ENCODE results near the gene SLC27A1. TPM values are rescaled to one million over a fixed set of nuclear protein-coding genes. Genes with fewer than 3 reads are reported as not detected.

The SLC27A1 gene
- total RNA-seq, 6 experiments from 2014 or later, result 11.5 to 14.9 (median 13.6) TPM

DNA sequence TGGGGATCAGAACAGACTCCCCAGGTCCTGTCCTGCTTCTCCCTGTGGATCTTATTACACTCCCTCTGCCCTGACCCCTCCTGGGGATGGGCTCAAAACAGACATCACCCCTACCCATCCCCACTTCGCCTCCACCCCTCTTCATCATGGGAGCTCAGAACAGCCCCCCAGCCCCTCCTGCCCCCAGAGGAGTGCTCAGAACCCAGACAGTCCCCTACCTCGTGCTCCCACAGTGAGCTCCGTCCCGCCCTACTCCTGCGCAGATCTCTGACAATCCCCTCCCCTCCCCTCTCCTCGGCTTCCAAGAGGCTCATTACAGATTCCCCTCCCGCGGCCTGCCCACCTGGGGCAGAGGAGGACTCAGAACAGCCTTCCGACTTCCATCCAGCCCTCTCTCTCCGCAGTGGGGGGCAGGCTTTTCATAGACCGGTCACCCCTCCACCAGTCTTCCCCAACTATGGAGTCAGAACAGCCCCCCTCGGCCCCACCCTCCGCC, 15.7 kb upstream of the SLC27A1 start:
- H3K36me3 Mint-ChIP-seq (ENCODE audit: low read depth), result no peaks in the 10 kb centered on the region
- peaks cover 28% of the 10 kb centered on the region for H3K27me3 Mint-ChIP-seq (ENCODE audit: insufficient read depth)
- H3K9me3 Mint-ChIP-seq, result no peaks in the 10 kb centered on the region; the same call in 1 of the 2 replicates
- H3K4me3 Mint-ChIP-seq, result no peak overlapping the region
- no peak for TF ChIP-seq CTCF (IDR thresholded peaks at IDR 0.05)
- no peaks in the 10 kb centered on the region for H3K4me1 Mint-ChIP-seq (ENCODE audit: low read depth)
- DNase-seq, result no peak
- H3K27ac Mint-ChIP-seq, result no peak overlapping the region

- H3K9me3 Mint-ChIP-seq, result no peaks in the 10 kb centered on the region; the same call in 1 of the 2 replicates
- H3K36me3 Mint-ChIP-seq (ENCODE audit: low read depth), result no peaks in the 10 kb centered on the region
- DNase-seq, result no peak
- peaks cover 23% of the 10 kb centered on the region for H3K27me3 Mint-ChIP-seq (ENCODE audit: insufficient read depth)
- no peak overlapping the region for H3K27ac Mint-ChIP-seq
- no peak overlapping the region for H3K4me3 Mint-ChIP-seq
- no peaks in the 10 kb centered on the region for H3K4me1 Mint-ChIP-seq (ENCODE audit: low read depth)
- no peak for TF ChIP-seq CTCF (IDR thresholded peaks at IDR 0.05)
These were observed 14.8 kb upstream of the SLC27A1 start for GRCh38 chr19:17455308-17456123.

- H3K27me3 Mint-ChIP-seq (ENCODE audit: insufficient read depth), result peaks cover 21% of the 10 kb centered on the region
- no peaks in the 10 kb centered on the region; the same call in 1 of the 2 replicates for H3K9me3 Mint-ChIP-seq
- H3K4me1 Mint-ChIP-seq (ENCODE audit: low read depth), result no peaks in the 10 kb centered on the region
- H3K4me3 Mint-ChIP-seq, result no peak overlapping the region
- H3K27ac Mint-ChIP-seq, result no peak overlapping the region
- DNase-seq, result no peak
- TF ChIP-seq CTCF (IDR thresholded peaks at IDR 0.05), result no peak
- no peaks in the 10 kb centered on the region for H3K36me3 Mint-ChIP-seq (ENCODE audit: low read depth)
These were observed 14.2 kb upstream of the SLC27A1 start for GRCh38 chr19:17456127-17456526.

- DNase-seq, result no peak
- no peak overlapping the region for H3K27ac Mint-ChIP-seq
- no peaks in the 10 kb centered on the region for H3K4me1 Mint-ChIP-seq (ENCODE audit: low read depth)
- TF ChIP-seq CTCF (IDR thresholded peaks at IDR 0.05), result no peak
- H3K27me3 Mint-ChIP-seq (ENCODE audit: insufficient read depth), result peaks cover 27% of the 10 kb centered on the region
- no peaks in the 10 kb centered on the region for H3K36me3 Mint-ChIP-seq (ENCODE audit: low read depth)
- H3K9me3 Mint-ChIP-seq, result no peaks in the 10 kb centered on the region; the same call in 1 of the 2 replicates
- no peak overlapping the region for H3K4me3 Mint-ChIP-seq
These were observed 12.7 kb upstream of the SLC27A1 start for GRCh38 chr19:17457616-17458015.

DNA sequence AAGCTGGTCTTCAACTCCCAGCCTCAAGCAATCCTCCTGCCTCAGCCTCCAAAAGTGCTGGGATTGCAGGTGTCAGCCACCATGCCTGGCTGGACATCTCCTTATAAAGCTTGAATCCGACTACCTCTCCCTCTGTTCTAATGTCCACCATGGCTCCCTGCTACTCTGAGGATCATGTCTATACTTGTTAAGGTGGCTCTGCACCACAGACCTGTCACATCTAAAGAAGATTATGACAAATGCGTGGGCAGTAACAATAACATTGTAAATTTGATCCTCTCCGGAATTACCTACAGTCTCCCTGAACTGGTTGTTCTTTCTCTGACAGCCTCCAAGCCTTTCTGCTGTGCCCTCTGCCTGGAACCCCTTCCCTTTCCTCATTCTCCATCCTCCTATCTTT, 11.4 kb upstream of the SLC27A1 start:
- no peak for TF ChIP-seq CTCF (IDR thresholded peaks at IDR 0.05)
- Mint-ChIP-seq H3K27me3 (ENCODE audit: insufficient read depth) (peaks cover 20% of the 10 kb centered on the region), H3K27ac (no peak overlapping the region), H3K9me3 (no peaks in the 10 kb centered on the region), H3K4me1 (ENCODE audit: low read depth) (no peaks in the 10 kb centered on the region), H3K36me3 (ENCODE audit: low read depth) (no peaks in the 10 kb centered on the region), H3K4me3 (no peak overlapping the region)
- DNase-seq, result no peak

All from HFFc6 (cell line).